A549 (cell line): ENCODE measurements around the gene SYMPK. TPM values are rescaled to one million over a fixed set of nuclear protein-coding genes. Genes with fewer than 3 reads are reported as not detected.

Experiments
- ATAC-seq, 2 experiments: fragments of 200-7000 bp in 1 of 2; fragments of >200 bp in 1 of 2; cut with Nextera tagmentation in 1 of 2; cut with Tn5 transposase in 1 of 2; 3 replicates each; pipeline versions ENCODE4 v1.8.0 to v1.9.1; 2018 to 2020; ENCODE audit warnings: mild to moderate bottlenecking in 1 of 2, moderate library complexity in 1 of 2
- CTCF ChIA-PET: fragments of 300-600 bp; sonication (Branson Sonifier 250); formaldehyde crosslinking; extraction: SDS; loops from one replicate; lab custom pipeline; 2021; ENCODE audit warnings: antibody characterized with exemption, inconsistent platforms; lab: Yijun Ruan, JAX
- POLR2A ChIA-PET: fragments of 350-600 bp; formaldehyde crosslinking; extraction: SDS; loops from one replicate; lab custom pipeline; 2021; ENCODE audit warnings: antibody characterized with exemption, inconsistent platforms; lab: Yijun Ruan, JAX
- DNase-seq, 2 experiments: peaks; one replicate each; pipeline versions ENCODE4 v3.0.0 to v3.0.0-alpha.2; 2011 to 2016; ENCODE audit warnings: low read depth in 1 of 2, low spot score in 1 of 2
- FAIRE-seq: peaks from 2 replicates; lab custom pipeline; 2011; peaks lifted over from hg19 to GRCh38; lab: Jason Lieb, UNC
- H3K27ac ChIP-seq, 2 experiments: fragments of >200 bp; sonication (Bioruptor Twin); formaldehyde crosslinking; 3 replicates each; pipeline ENCODE4 v1.5.1; 2016 to 2017
- H3K4me1 ChIP-seq: fragments of >200 bp; sonication (Bioruptor Twin); formaldehyde crosslinking; 3 replicates; pipeline ENCODE4 v1.6.1; 2016
- H3K4me2 ChIP-seq: fragments of >200 bp; sonication (Bioruptor Twin); formaldehyde crosslinking; 3 replicates; pipeline ENCODE4 v1.6.1; 2016
- H3K4me3 ChIP-seq: fragments of >200 bp; sonication (Bioruptor Twin); formaldehyde crosslinking; 3 replicates; pipeline ENCODE4 v1.5.1; 2016
- H3K9me3 ChIP-seq: fragments of >200 bp; sonication (Bioruptor Twin); formaldehyde crosslinking; 3 replicates; pipeline ENCODE4 v1.6.1; 2016
- BHLHE40 ChIP-seq: IDR thresholded peaks from 2 replicates; pipeline ENCODE4 v1.6.1; 2012; ENCODE audit warnings: low read depth, low read length, inconsistent platforms
- CBX2 ChIP-seq: fragments of 200-600 bp; sonication (generic); IDR thresholded peaks from 2 replicates; pipeline ENCODE4 v1.6.1; 2016; ENCODE audit warnings: low read depth, mild to moderate bottlenecking, borderline replicate concordance
- CHD4 ChIP-seq: fragments of 200-600 bp; sonication (generic); IDR thresholded peaks from 2 replicates; pipeline ENCODE4 v1.6.1; 2016; ENCODE audit warnings: antibody characterized with exemption, mild to moderate bottlenecking, borderline replicate concordance
- EHF ChIP-seq: fragments of 250-450 bp; sonication (Bioruptor Pico); IDR thresholded peaks from 2 replicates; pipeline ENCODE4 v1.5.0; 2020; ENCODE audit warnings: mild to moderate bottlenecking
- ELK1 ChIP-seq: fragments of 150-350 bp; IDR thresholded peaks from 2 replicates; pipeline ENCODE4 v1.6.1; 2014; ENCODE audit warnings: low read depth, mild to moderate bottlenecking, low read length
- ESRRA ChIP-seq: fragments of 150-350 bp; IDR thresholded peaks from 2 replicates; pipeline ENCODE4 v1.6.1; 2014; ENCODE audit warnings: mild to moderate bottlenecking, low read length, borderline replicate concordance
- HMGXB4 ChIP-seq: fragments of 250-450 bp; sonication (Bioruptor Pico); IDR thresholded peaks from 2 replicates; pipeline ENCODE4 v1.5.0; 2021; ENCODE audit warnings: mild to moderate bottlenecking, moderate library complexity, borderline replicate concordance
- HOXB13 ChIP-seq: fragments of 250-450 bp; sonication (Bioruptor Pico); IDR thresholded peaks from 2 replicates; pipeline ENCODE4 v1.5.0; 2020; ENCODE audit warnings: low read depth, mild to moderate bottlenecking, moderate library complexity
- HOXB5 ChIP-seq: fragments of 250-450 bp; sonication (Bioruptor Pico); IDR thresholded peaks from 2 replicates; pipeline ENCODE4 v1.5.0; 2020; ENCODE audit warnings: mild to moderate bottlenecking, moderate library complexity
- KDM1A ChIP-seq: fragments of 200-600 bp; sonication (generic); IDR thresholded peaks from 2 replicates; pipeline ENCODE4 v1.6.1; 2016; ENCODE audit warnings: low read depth, mild to moderate bottlenecking
- MAFK ChIP-seq: fragments of 450-650 bp; IDR thresholded peaks from 2 replicates; pipeline ENCODE4 v1.6.1; 2014; ENCODE audit not compliant: partially characterized antibody
- MAZ ChIP-seq: fragments of 150-350 bp; IDR thresholded peaks from 2 replicates; pipeline ENCODE4 v1.6.1; 2014; ENCODE audit warnings: antibody characterized with exemption, low read depth, low read length, borderline replicate concordance
- MYC ChIP-seq: IDR thresholded peaks from 2 replicates; pipeline ENCODE4 v1.6.1; 2012; ENCODE audit warnings: mild to moderate bottlenecking, inconsistent platforms, low read length, improper control_type of control experiment, borderline replicate concordance
- NFE2L2 ChIP-seq: fragments of 150-350 bp; conservative IDR thresholded peaks from 2 replicates; pipeline ENCODE4 v1.6.1; 2014; ENCODE audit warnings: low read length
- PHF8 ChIP-seq: fragments of 200-600 bp; sonication (generic); IDR thresholded peaks from 2 replicates; pipeline ENCODE4 v1.6.1; 2016; ENCODE audit warnings: low read depth, mild to moderate bottlenecking, antibody characterized with exemption, moderate library complexity, borderline replicate concordance
- POLR2AphosphoS2 ChIP-seq: conservative IDR thresholded peaks from 2 replicates; pipeline ENCODE4 v1.6.1; 2012; ENCODE audit warnings: low read length, improper control_type of control experiment, inconsistent platforms
- RCOR1 ChIP-seq: fragments of 150-350 bp; IDR thresholded peaks from 2 replicates; pipeline ENCODE4 v1.6.1; 2014; ENCODE audit warnings: antibody characterized with exemption, low read length, low read depth
- RFX5 ChIP-seq: fragments of 450-650 bp; IDR thresholded peaks from 2 replicates; pipeline ENCODE4 v1.7.1; 2014; ENCODE audit warnings: antibody characterized with exemption, mild to moderate bottlenecking, moderate library complexity
- WGBS: methylation state at CpG from one replicate; pipeline ENCODE4 v1.1.6; 2017; ENCODE audit errors: missing lambda C conversion rate; 5-methylcytosine and 5-hydroxymethylcytosine counted together
- polyA plus RNA-seq, 4 experiments: library from polyadenylated mRNA; depleted of rRNA in 3 of 4; stranded (reverse); fragments of >200 nt; fragmentation: RNase III in 1 of 4; extraction: RNeasy Plus Mini Kit Qiagen cat#74134 plus additional on column Dnase treatment in 1 of 4; gene quantifications; 2 replicates in 3 of 4; 3 replicates in 1 of 4; pipeline ENCODE4 v1.2.3, GENCODE V29; 2011 to 2017
- TF ChIP-seq, protein P1 (sequence below): IDR thresholded peaks from 2 replicates; pipeline ENCODE4 v1.6.1; 2012; ENCODE audit warnings: low read depth, borderline replicate concordance

SYMPK gene
- polyA plus RNA-seq, 2 of the 4 experiments (the other 2 are of a cell fraction): 61.9 to 105 TPM

DNA sequence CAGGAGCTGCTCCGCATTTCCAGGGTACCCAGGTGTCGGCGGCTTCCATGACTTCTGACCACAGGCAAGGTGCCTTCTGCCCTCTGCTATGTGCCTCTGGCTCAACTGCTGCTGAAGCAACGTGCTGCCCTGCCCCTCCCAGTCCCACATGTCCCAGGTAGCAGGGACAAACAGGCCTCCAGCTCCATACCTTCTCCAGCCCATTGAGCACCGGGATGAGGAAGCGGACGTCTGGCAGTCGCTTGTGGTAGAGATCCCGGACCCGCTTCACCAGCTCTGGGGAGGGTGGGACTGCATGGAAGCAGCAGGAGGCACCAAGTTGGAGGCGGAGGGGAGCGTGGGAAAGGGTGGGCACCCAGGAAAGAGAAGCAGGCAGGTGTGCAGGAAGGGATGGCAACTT, 39.8 kb downstream of the SYMPK start (continued):
- TF ChIP-seq CHD4: no peak
- no peak for TF ChIP-seq MAFK
- TF ChIP-seq BHLHE40: no peak
- no peak for TF ChIP-seq HOXB13

GRCh38 chr19:45822716-45823115, 40.2 kb downstream of the SYMPK start:
- no peak for FAIRE-seq
- no peak for TF ChIP-seq CBX2
- TF ChIP-seq RFX5: no peak
- TF ChIP-seq CHD4: no peak
- no peak overlapping the region for H3K4me3 ChIP-seq
- no peak overlapping the region for H3K27ac ChIP-seq
- ChIA-PET POLR2A (no interaction called here), CTCF (interaction anchor here (1.5 to 62.0 kb wide), 5 partner anchors 14 to 60 kb away, joined by 5 to 2204 read pairs (median 38); partner anchors contain the start of genes DMPK, DMWD, FOXA3 and RSPH6A)
- peaks cover 3% of the 10 kb centered on the region; the same call in 1 of the 3 replicates for H3K4me1 ChIP-seq
- no peak for ATAC-seq
- DNase-seq: no peak
- 89% methylated on average over 3 of the region's 5 CpGs for WGBS
- no peak overlapping the region for H3K4me2 ChIP-seq
- no peaks in the 10 kb centered on the region for H3K9me3 ChIP-seq

- no peak for TF ChIP-seq MAFK
- TF ChIP-seq MAZ: no peak
- no peak for TF ChIP-seq EHF
- TF ChIP-seq PHF8: no peak
- no peak for TF ChIP-seq NFE2L2
- TF ChIP-seq POLR2AphosphoS2: no peak
- TF ChIP-seq RCOR1: no peak
- TF ChIP-seq ESRRA: no peak
- ChIA-PET POLR2A (no interaction called here), CTCF (interaction anchor here (1.2 to 74.3 kb wide), 4 partner anchors 13 to 256 kb away, joined by 3 to 2204 read pairs (median 1186); partner anchors contain the start of genes DMPK, DMWD, RSPH6A and SIX5)
- Histone ChIP-seq H3K4me1 (peaks cover 10% of the 10 kb centered on the region; the same call in 1 of the 3 replicates), H3K4me3 (no peak overlapping the region), H3K9me3 (no peaks in the 10 kb centered on the region), H3K4me2 (no peak overlapping the region), H3K27ac (no peak overlapping the region)
- 84% methylated on average over 10 of the region's 10 CpGs for WGBS
- DNase-seq: no peak
- no peak for FAIRE-seq
- no peak for ATAC-seq
Observed at GRCh38 chr19:45821570-45821969, 41.4 kb downstream of the SYMPK start.

- H3K4me3 ChIP-seq: no peak overlapping the region
- peaks cover 10% of the 10 kb centered on the region; the same call in 1 of the 3 replicates for H3K4me1 ChIP-seq
- no peak for TF ChIP-seq ELK1
- TF ChIP-seq, all 56 proteins: peak for 0
- no peak overlapping the region for H3K4me2 ChIP-seq
- ChIA-PET POLR2A (interaction anchor here (1.1 kb wide), 1 partner anchor 42 kb away, joined by 5 read pairs; the partner anchor contains the start of gene SYMPK), CTCF (interaction anchor here (0.6 to 74.3 kb wide), 7 partner anchors 13 to 444 kb away, joined by 3 to 2204 read pairs (median 151); partner anchors contain the start of genes DMPK, DMWD, IRF2BP1 and RSPH6A)
- ATAC-seq (no peak), DNase-seq (no peak), FAIRE-seq (no peak)
- H3K9me3 ChIP-seq: no peaks in the 10 kb centered on the region
- WGBS: 90% methylated on average over 8 of the region's 8 CpGs
- H3K27ac ChIP-seq: no peak overlapping the region
Observed at GRCh38 chr19:45821103-45821521, 41.8 kb downstream of the SYMPK start.

GRCh38 chr19:45820413-45821102, 42.4 kb downstream of the SYMPK start:
- no peak overlapping the region for H3K4me3 ChIP-seq
- H3K27ac ChIP-seq: no peak overlapping the region
- no peak for ATAC-seq
- ChIA-PET CTCF (interaction anchor here (0.6 to 74.3 kb wide), 7 partner anchors 12 to 445 kb away, joined by 3 to 2204 read pairs (median 151); partner anchors contain the start of genes DMPK, DMWD, IRF2BP1 and RSPH6A), POLR2A (interaction anchor here (1.1 to 1.3 kb wide), 2 partner anchors 8 to 43 kb away, joined by 3 to 5 read pairs; partner anchors contain the start of gene SYMPK)
- H3K4me2 ChIP-seq: no peak overlapping the region
- FAIRE-seq: no peak
- no peak for TF ChIP-seq MYC
- TF ChIP-seq KDM1A: no peak
- no peak for TF ChIP-seq MAZ
- no peak for TF ChIP-seq HOXB13
- no peak for TF ChIP-seq HOXB5 (CRISPR knock-in tag)
- TF ChIP-seq HMGXB4 (CRISPR knock-in tag): no peak
- TF ChIP-seq, protein P1, sequence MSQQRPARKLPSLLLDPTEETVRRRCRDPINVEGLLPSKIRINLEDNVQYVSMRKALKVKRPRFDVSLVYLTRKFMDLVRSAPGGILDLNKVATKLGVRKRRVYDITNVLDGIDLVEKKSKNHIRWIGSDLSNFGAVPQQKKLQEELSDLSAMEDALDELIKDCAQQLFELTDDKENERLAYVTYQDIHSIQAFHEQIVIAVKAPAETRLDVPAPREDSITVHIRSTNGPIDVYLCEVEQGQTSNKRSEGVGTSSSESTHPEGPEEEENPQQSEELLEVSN: no peak
- WGBS: 78% methylated on average over 20 of the region's 20 CpGs
- H3K9me3 ChIP-seq: no peaks in the 10 kb centered on the region
- H3K4me1 ChIP-seq: peaks cover 10% of the 10 kb centered on the region; the same call in 1 of the 3 replicates
- no peak for DNase-seq
